Left colon (tissue), 2 donors: Measurements from ENCODE around the gene FRAT1. TPM values are rescaled to one million over a fixed set of nuclear protein-coding genes. Genes with fewer than 3 reads are reported as not detected.
A peak's percentile ranks its signal among the peaks of the same experiment; 100 is the strongest.
"Not testable (repeated sequence)": the region's sequence is repeated elsewhere in the genome, so short reads cannot be mapped to it uniquely, and the experiment has no call there.

Experiments
- ATAC-seq: fragments of 200-7000 bp; cut with Tn5 transposase; one replicate; pipeline ENCODE4 v1.9.1; 2020; ENCODE audit warnings: mild to moderate bottlenecking, moderate library complexity
- DNase-seq, 2 donors: peaks; one replicate each; pipeline ENCODE4 v3.0.0-alpha.2; 2020
- intact Hi-C, 2 donors: fragments of 100-400 bp; cut with DNase I in 1 of 2; cut with micrococcal nuclease in 1 of 2; formaldehyde crosslinking; loops; one replicate each; pipeline versions ENCODE4 v1.11.2 to v1.14.0; 2022; cut with DNase I, micrococcal nuclease
- total RNA-seq, 2 donors: library from RNA; stranded (reverse); fragmentation: NEBNext Ultra II Directional; extraction: Animal tissue kit (Norgen Biotek cat#: 25700); gene quantifications; one replicate each; pipeline ENCODE4 v1.2.1, GENCODE V29; 2021
- donor health status: DM: no; HTN: no; CAD: no.
- donor health status: DM: yes; HTN: yes; CAD: no.

Gene FRAT1
- total RNA-seq, 2 donors from 2014 or later, result 6.9 to 10.5 TPM

GRCh38 chr10:97331153-97331703, 12.2 kb downstream of the FRAT1 start:
- intact Hi-C loops, result loop anchor here in 1 of 2 donors (10.0 kb wide), 1 partner anchor 46 kb away; no protein-coding TSS in a partner anchor
- DNase-seq (no peak), ATAC-seq (no peak)

GRCh38 chr10:97332591-97333350, 13.7 kb downstream of the FRAT1 start:
- intact Hi-C loops, result loop anchor here in 1 of 2 donors (10.0 kb wide), 1 partner anchor 48 kb away; no protein-coding TSS in a partner anchor
- DNase-seq (peak; percentile 45 to 68), ATAC-seq (peak; percentile 32)

- peak; percentile 8 for ATAC-seq
- DNase-seq, result no peak
- intact Hi-C loops, result loop anchor here in 1 of 2 donors (10.0 kb wide), 1 partner anchor 48 kb away; no protein-coding TSS in a partner anchor
Observed at GRCh38 chr10:97333351-97333600, 14.2 kb downstream of the FRAT1 start.

GRCh38 chr10:97333601-97334369, 14.7 kb downstream of the FRAT1 start:
- peak; percentile 57 to 72 for DNase-seq
- peak; percentile 45 for ATAC-seq
- intact Hi-C loops, result loop anchor here in 1 of 2 donors (10.0 kb wide), 1 partner anchor 49 kb away; no protein-coding TSS in a partner anchor

- intact Hi-C loops, result loop anchor here in 1 of 2 donors (10.0 kb wide), 1 partner anchor 50 kb away; no protein-coding TSS in a partner anchor
- ATAC-seq, result peak; percentile 82
- peak; percentile 91 to 93 for DNase-seq
Observed at GRCh38 chr10:97334370-97335175, 15.5 kb downstream of the FRAT1 start, which contains the start of gene FRAT2. FRAT2 (minus strand) TSS chr10:97334729; CDS start chr10:97334572, 157 bp downstream.

GRCh38 chr10:97335188-97335619, 16.1 kb downstream of the FRAT1 start:
- DNase-seq, result no peak
- intact Hi-C loops, result loop anchor here in 1 of 2 donors (10.0 kb wide), 1 partner anchor 50 kb away; no protein-coding TSS in a partner anchor
- ATAC-seq, result no peak

- intact Hi-C loops, result loop anchor here in 1 of 2 donors (10.0 kb wide), 1 partner anchor 51 kb away; no protein-coding TSS in a partner anchor
- DNase-seq (no peak), ATAC-seq (no peak)
Observed at GRCh38 chr10:97336006-97336405, 16.9 kb downstream of the FRAT1 start.

GRCh38 chr10:97336446-97336845, 17.4 kb downstream of the FRAT1 start:
- no peak for ATAC-seq
- DNase-seq, result no peak
- intact Hi-C loops, result loop anchor here in 1 of 2 donors (10.0 kb wide), 1 partner anchor 52 kb away; no protein-coding TSS in a partner anchor

GRCh38 chr10:97336942-97337831, 18.1 kb downstream of the FRAT1 start:
- intact Hi-C loops, result loop anchor here in 1 of 2 donors (10.0 kb wide), 1 partner anchor 52 kb away; no protein-coding TSS in a partner anchor
- DNase-seq, result peak; percentile 44 to 82
- peak; percentile 38 for ATAC-seq

GRCh38 chr10:97338041-97338440, 19.0 kb downstream of the FRAT1 start:
- intact Hi-C loops, result loop anchor here in 1 of 2 donors (10.0 kb wide), 1 partner anchor 53 kb away; no protein-coding TSS in a partner anchor
- ATAC-seq, result no peak

GRCh38 chr10:97341416-97341815, 22.3 kb downstream of the FRAT1 start:
- ATAC-seq (no peak), DNase-seq (no peak)
- intact Hi-C loops, result no loop called here

More at GRCh38 chr10:97338041-97338440, 19.0 kb downstream of the FRAT1 start:
- no peak for DNase-seq

- intact Hi-C loops, ATAC-seq, DNase-seq: not testable (repeated sequence)
Observed at GRCh38 chr10:97343664-97344063, 24.6 kb downstream of the FRAT1 start.

GRCh38 chr10:97347317-97347716, 28.2 kb downstream of the FRAT1 start:
- ATAC-seq (no peak), DNase-seq (no peak)
- intact Hi-C loops, result no loop called here

GRCh38 chr10:97349752-97350513, 30.9 kb downstream of the FRAT1 start:
- peak; percentile 96 for ATAC-seq
- intact Hi-C loops, result loop anchor here in 1 of 2 donors (10.0 kb wide), 1 partner anchor 75 kb away; no protein-coding TSS in a partner anchor
- no peak for DNase-seq

- intact Hi-C loops, result loop anchor here in 1 of 2 donors (10.0 kb wide), 1 partner anchor 79 kb away; no protein-coding TSS in a partner anchor
- DNase-seq (no peak), ATAC-seq (no peak)
Observed at GRCh38 chr10:97353945-97354344, 34.9 kb downstream of the FRAT1 start.

- DNase-seq, result peak in 1 of 2 donors; percentile 28
- intact Hi-C loops, result loop anchor here in 1 of 2 donors (10.0 kb wide), 1 partner anchor 81 kb away; no protein-coding TSS in a partner anchor
- peak; percentile 63 for ATAC-seq
Observed at GRCh38 chr10:97355571-97355975, 36.5 kb downstream of the FRAT1 start.
